Heart right ventricle (tissue), 16 donors: ENCODE results near the gene MAP3K19. TPM values are rescaled to one million over a fixed set of nuclear protein-coding genes. Genes with fewer than 3 reads are reported as not detected.
A peak's percentile ranks its signal among the peaks of the same experiment; 100 is the strongest.
"Not testable (repeated sequence)": the region's sequence is repeated elsewhere in the genome, so short reads cannot be mapped to it uniquely, and the experiment has no call there.

Experiments
- ATAC-seq, 8 donors: fragments of 200-7000 bp; cut with Tn5 transposase; one replicate each; pipeline ENCODE4 v1.9.1; 2020; ENCODE audit warnings: mild to moderate bottlenecking in 8 of 8, moderate library complexity in 8 of 8, moderate number of reproducible peaks in 1 of 8
- DNase-seq, 2 donors: peaks; one replicate each; pipeline ENCODE4 v3.0.0-alpha.2; 2020
- H3K27ac ChIP-seq, 10 donors: fragments of 200-600 bp; sonication (generic) in 2 of 10; one replicate each; pipeline versions ENCODE4 v1.5.0 to v1.8.0; 2020 to 2022; ENCODE audit warnings: mild to moderate bottlenecking in 3 of 10
- H3K27me3 ChIP-seq, 7 donors: fragments of 200-600 bp; one replicate each; pipeline ENCODE4 v1.8.0; 2021 to 2022; ENCODE audit warnings: mild to moderate bottlenecking in 2 of 7
- H3K36me3 ChIP-seq, 9 donors: fragments of 200-600 bp; sonication (generic) in 1 of 9; one replicate each; pipeline versions ENCODE4 v1.5.0 to v1.8.0; 2020 to 2022; ENCODE audit warnings: mild to moderate bottlenecking in 2 of 9
- H3K4me1 ChIP-seq, 9 donors: fragments of 200-600 bp; sonication (generic) in 1 of 9; one replicate each; pipeline versions ENCODE4 v1.5.0 to v1.8.0; 2020 to 2022; ENCODE audit warnings: mild to moderate bottlenecking in 4 of 9
- H3K4me3 ChIP-seq, 10 donors: fragments of 200-600 bp; sonication (generic) in 2 of 10; one replicate each; pipeline versions ENCODE4 v1.5.0 to v1.8.0; 2020 to 2022; ENCODE audit warnings: mild to moderate bottlenecking in 7 of 10, moderate library complexity in 2 of 10
- H3K9me3 ChIP-seq, 11 donors: fragments of 200-600 bp in 10 of 11; sonication (generic) in 2 of 11; one replicate each; pipeline versions ENCODE4 v1.5.0 to v1.8.0; 2013 to 2022; ENCODE audit warnings: mild to moderate bottlenecking in 2 of 11, control low read depth in 1 of 11, moderate library complexity in 1 of 11
- CTCF ChIP-seq, 9 donors: fragments of 200-600 bp; sonication (generic) in 2 of 9; IDR thresholded peaks; one replicate each; pipeline versions ENCODE4 v1.5.0 to v1.8.0; 2021 to 2022; ENCODE audit warnings: antibody characterized with exemption in 9 of 9, mild to moderate bottlenecking in 5 of 9, moderate library complexity in 1 of 9
- WGBS, 2 donors: extraction: QIAGEN DNeasy Blood & Tissue Kit; methylation state at CpG; one replicate each; pipeline ENCODE4 v1.1.7; 2013; ENCODE audit warnings: inconsistent platforms in 1 of 2; 5-methylcytosine and 5-hydroxymethylcytosine counted together
- intact Hi-C, 10 donors: fragments of 100-400 bp; cut with DNase I; formaldehyde crosslinking; loops; one replicate each; pipeline versions ENCODE4 v1.11.1 to v1.14.2; 2022
- polyA plus RNA-seq, 2 donors: library from polyadenylated mRNA; stranded (reverse); fragments of 200-250 nt; gene quantifications; one replicate each; pipeline ENCODE4 v1.2.3, GENCODE V29; 2013
- total RNA-seq, 10 donors: library from RNA; stranded (reverse); fragmentation: NEBNext Ultra II Directional in 3 of 10; extraction: Animal tissue kit (Norgen Biotek cat#: 25700) in 3 of 10; gene quantifications; one replicate each; pipeline versions ENCODE4 v1.2.1 to v1.2.4, GENCODE V29; 2021 to 2023
- donor health status: Arrhythmogenic right ventricular cardiomyopathy.
- donor health status: ischemic (EF 13 %, LVEDD 7.1; RV severe dilation, severe dysfunction).
- donor health status: healthy with polysubstance abuse.
- donor health status: DM: no; HTN: yes; CAD: no.
- donor health status: DM: no; HTN: no; CAD: no.
- donor health status: ischemic (EF 25% LVEDD 6.9; RV normal size, moderate dysfunction).
- donor health status: ischemic (EF 25% LVEDD 5.7; RV mildly dilated, moderate dysfunction).
- donor health status: healthy.
- donor health status: DM: yes; HTN: yes; CAD: no.
- donor health status: Ischemic cardiomyopathy.
- donor health status: ischemic (EF 35%, LVEDD 5.7; RV mildly dilated, moderate dysfunction).
- donor health status: nonischemic (EF 11% LVEDD 7.7; RV severe dilation, severe dysfunction).
- donor health status: DM: yes; HTN: yes; CAD: no.
- donor health status: PGD.
- donor health status: ischemic (EF 29% LVEDD 5.4; RV normal size, mild dysfunction).
- donor health status: nonischemic (EF 23%, LVEDD 6.1; RV moderate dilation, normal function).

Gene MAP3K19
- total and polyA plus RNA-seq, 12 donors = not detected

DNA sequence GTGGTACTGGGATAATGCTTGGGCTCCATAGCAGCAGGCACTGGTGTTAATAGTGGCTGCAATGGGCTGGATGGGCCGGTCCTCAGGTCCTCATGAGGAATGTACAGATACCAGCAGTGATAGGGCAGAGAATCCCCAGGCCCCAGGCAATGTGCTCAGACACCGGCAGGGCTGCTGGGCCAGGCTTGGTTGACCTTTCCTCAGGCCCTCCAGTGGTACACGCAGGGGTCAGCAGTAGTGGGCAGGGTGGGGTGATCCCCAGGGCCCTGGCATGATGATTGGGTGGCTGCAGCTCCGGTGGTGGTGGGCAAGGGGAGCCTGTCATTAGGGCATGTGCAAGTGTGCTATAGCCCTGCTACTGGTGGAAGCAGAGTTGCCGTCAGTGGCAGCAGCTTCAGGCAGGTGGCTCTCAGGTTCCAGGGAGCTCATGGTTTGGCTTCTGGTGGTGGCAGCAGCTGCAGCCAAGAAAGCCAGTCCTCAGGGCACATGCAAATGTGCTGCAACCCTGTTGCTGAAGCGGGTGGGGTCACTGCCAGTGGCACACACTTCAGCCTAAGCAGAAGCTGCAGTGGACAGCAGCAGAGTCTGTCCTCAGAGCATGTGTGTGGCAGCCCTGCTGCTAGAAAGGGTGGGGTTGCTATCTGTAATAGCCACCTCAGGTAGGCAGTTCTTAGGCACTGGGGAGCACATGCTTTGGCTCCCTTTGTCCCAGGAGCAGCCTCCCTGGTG is 71.8 kb downstream of the MAP3K19 start:
- no peaks in the 10 kb centered on the region for H3K27me3 ChIP-seq
- H3K27ac ChIP-seq = no peak overlapping the region
- WGBS, 2 donors = 88 to 91% methylated on average over 6 of the region's 6 CpGs
- peaks cover 0 to 10% (median 0%) of the 10 kb centered on the region in 9 donors for H3K4me1 ChIP-seq
- H3K4me3 ChIP-seq = no peak overlapping the region
- ATAC-seq = peak; percentile 11 to 66 (median 39)
- no peaks in the 10 kb centered on the region for H3K36me3 ChIP-seq
- intact Hi-C loops = no loop called here
- TF ChIP-seq CTCF (IDR thresholded peaks at IDR 0.05) = no peak
- peaks cover 0 to 31% (median 8%) of the 10 kb centered on the region in 11 donors for H3K9me3 ChIP-seq
- no peak for DNase-seq

GRCh38 chr2:134973241-134974138 is 73.8 kb downstream of the MAP3K19 start:
- Histone ChIP-seq H3K27ac (no peak overlapping the region), H3K27me3 (no peaks in the 10 kb centered on the region), H3K36me3 (no peaks in the 10 kb centered on the region), H3K4me1 (peaks cover 0 to 10% (median 0%) of the 10 kb centered on the region in 9 donors), H3K4me3 (no peak overlapping the region), H3K9me3 (peaks cover 0 to 40% (median 8%) of the 10 kb centered on the region in 11 donors)
- WGBS, 2 donors = 89 to 97% methylated on average over 2 of the region's 2 CpGs
- intact Hi-C loops = no loop called here
- ATAC-seq (no peak), DNase-seq (no peak)
- TF ChIP-seq CTCF (IDR thresholded peaks at IDR 0.05) = no peak

GRCh38 chr2:134967166-134967565 is 80.1 kb downstream of the MAP3K19 start:
- H3K4me1 ChIP-seq, H3K36me3 ChIP-seq, H3K4me3 ChIP-seq, ATAC-seq, H3K27me3 ChIP-seq, DNase-seq, intact Hi-C loops: not testable (repeated sequence)
- Histone ChIP-seq H3K27ac (peak overlapping the region in 2 of 10 donors; percentile 25 to 44), H3K9me3 (peaks cover 0 to 12% (median 0%) of the 10 kb centered on the region in 11 donors)
- 62 to 75% methylated on average over 10 of the region's 10 CpGs for WGBS, 2 donors

DNA sequence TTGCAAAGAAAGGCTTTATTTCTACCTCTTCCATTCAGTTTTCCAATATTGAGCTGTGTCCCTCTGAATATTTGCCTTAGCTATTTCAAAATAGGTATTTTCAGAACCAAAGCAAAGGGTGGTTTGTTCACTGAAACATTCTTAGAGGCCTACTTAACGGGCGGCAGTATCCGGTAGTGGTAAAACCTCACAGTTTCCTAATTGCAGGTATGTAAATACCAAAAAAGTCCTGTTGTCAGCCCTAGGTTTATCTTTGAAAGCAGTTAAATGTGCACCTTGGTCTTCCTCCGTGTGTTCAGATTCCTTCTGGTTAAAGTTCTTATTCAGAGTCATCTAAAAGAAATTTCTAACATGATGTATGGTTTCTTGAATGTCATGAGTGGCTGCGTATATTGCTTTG is 89.8 kb downstream of the MAP3K19 start:
- Histone ChIP-seq H3K27ac (no peak overlapping the region), H3K27me3 (no peaks in the 10 kb centered on the region), H3K9me3 (no peaks in the 10 kb centered on the region), H3K4me1 (no peaks in the 10 kb centered on the region), H3K4me3 (no peak overlapping the region), H3K36me3 (peaks cover 0 to 66% (median 36%) of the 10 kb centered on the region in 9 donors)
- no peak for TF ChIP-seq CTCF (IDR thresholded peaks at IDR 0.05)
- WGBS, 2 donors = 93 to 97% methylated on average over 5 of the region's 5 CpGs
- DNase-seq (no peak), ATAC-seq (no peak)
- intact Hi-C loops = no loop called here
